Panc1 (cell line): ENCODE measurements around the gene FOXK2. TPM values are rescaled to one million over a fixed set of nuclear protein-coding genes. Genes with fewer than 3 reads are reported as not detected.

Experiments
- ATAC-seq: fragments of 200-7000 bp; cut with Tn5 transposase; 2 replicates; pipeline ENCODE4 v1.9.1; 2020; ENCODE audit warnings: mild to moderate bottlenecking, moderate library complexity
- BruUV-seq: library from RNA; stranded (reverse); fragments of 400-500 nt; replicated peaks from 2 replicates; lab custom pipeline; 2021; lab: Mats Ljungman, UMichigan
- CTCF ChIA-PET: fragments of 300-600 bp; sonication (Branson Sonifier 250); formaldehyde crosslinking; loops from one replicate; lab custom pipeline; 2022; ENCODE audit warnings: antibody characterized with exemption; lab: Charles Lee
- POLR2A ChIA-PET: fragments of 300-600 bp; sonication (Branson Sonifier 250); formaldehyde crosslinking; loops from one replicate; lab custom pipeline; 2022; ENCODE audit warnings: antibody characterized with exemption; lab: Charles Lee
- DNase-seq: peaks from one replicate; pipeline ENCODE4 v3.0.0-alpha.2; 2010; ENCODE audit warnings: low read depth, low spot score
- H3K27ac ChIP-seq: 2 replicates; pipeline ENCODE4 v1.5.1; 2011; ENCODE audit warnings: mild to moderate bottlenecking, low read length, inconsistent platforms
- H3K27me3 ChIP-seq: fragments of 200-500 bp; sonication (Bioruptor generic); 2 replicates; pipeline ENCODE4 v1.6.0; 2014; ENCODE audit warnings: low read length, inconsistent platforms; ENCODE audit not compliant: control insufficient read depth, insufficient read depth
- H3K36me3 ChIP-seq: fragments of 200-500 bp; sonication (Bioruptor generic); 2 replicates; pipeline ENCODE4 v1.5.1; 2014; ENCODE audit warnings: inconsistent platforms, mild to moderate bottlenecking, low read length, moderate library complexity; ENCODE audit not compliant: control insufficient read depth, insufficient read depth
- H3K4me1 ChIP-seq: 2 replicates; pipeline ENCODE4 v1.5.1; 2011; ENCODE audit warnings: inconsistent platforms, mild to moderate bottlenecking, low read length, moderate library complexity; ENCODE audit not compliant: control insufficient read depth, insufficient read depth
- H3K4me3 ChIP-seq, 2 experiments: 2 replicates each; pipeline ENCODE4 v1.5.1; 2011 to 2012; ENCODE audit warnings: low read depth in 2 of 2, low read length in 2 of 2, mild to moderate bottlenecking in 2 of 2, inconsistent platforms in 1 of 2, moderate library complexity in 1 of 2
- H3K9me3 ChIP-seq: fragments of 200-500 bp; sonication (Bioruptor generic); 2 replicates; pipeline ENCODE4 v1.5.1; 2014; ENCODE audit warnings: low read depth, mild to moderate bottlenecking, inconsistent platforms, low read length, moderate library complexity; ENCODE audit not compliant: control insufficient read depth, insufficient read depth
- POLR2AphosphoS5 ChIP-seq: IDR thresholded peaks from 2 replicates; pipeline ENCODE4 v1.6.1; 2012; ENCODE audit warnings: mild to moderate bottlenecking, low read depth, low read length, moderate library complexity
- REST ChIP-seq, 2 experiments: IDR thresholded peaks; 2 replicates each; pipeline ENCODE4 v1.6.1; 2011 to 2012; ENCODE audit warnings: low read depth in 2 of 2, control low read depth in 1 of 2, low read length in 1 of 2, mild to moderate bottlenecking in 1 of 2, moderate library complexity in 1 of 2; ENCODE audit not compliant: insufficient read depth in 1 of 2
- SIN3A ChIP-seq: IDR thresholded peaks from 2 replicates; pipeline ENCODE4 v1.6.1; 2012; ENCODE audit warnings: low read depth, mild to moderate bottlenecking, low read length, moderate library complexity, borderline replicate concordance; ENCODE audit not compliant: insufficient read depth
- TCF7L2 ChIP-seq: IDR thresholded peaks from 2 replicates; pipeline ENCODE4 v1.6.1; 2011; ENCODE audit warnings: mild to moderate bottlenecking, low read depth, low read length, inconsistent platforms
- in situ Hi-C: cut with HindIII; loops from 2 replicates; pipeline ENCODE4 v1.10.0; 2016; ENCODE audit warnings: low sequenced_read_pairs, low pct_unique_long_range_greater_than_20kb
- intact Hi-C: fragments of 100-400 bp; cut with micrococcal nuclease; formaldehyde crosslinking; loops from one replicate; pipeline ENCODE4 v1.10.0; 2022; ENCODE audit not compliant: unreplicated experiment
- total RNA-seq: library from RNA; stranded (reverse); gene quantifications from one replicate; pipeline ENCODE4 v1.2.1, GENCODE V29; 2021; ENCODE audit not compliant: unreplicated experiment
- TF ChIP-seq, protein P1 (sequence below): fragments of 450-650 bp; IDR thresholded peaks from 2 replicates; pipeline ENCODE4 v1.5.1; 2017; ENCODE audit warnings: mild to moderate bottlenecking

Gene FOXK2
- total RNA-seq, 1 experiment from 2014 or later, result 143 TPM

GRCh38 chr17:82653651-82654528 lies 134.4 kb downstream of the FOXK2 start:
- no peak for TF ChIP-seq POLR2AphosphoS5
- TF ChIP-seq TCF7L2, result no peak
- TF ChIP-seq, protein P1, sequence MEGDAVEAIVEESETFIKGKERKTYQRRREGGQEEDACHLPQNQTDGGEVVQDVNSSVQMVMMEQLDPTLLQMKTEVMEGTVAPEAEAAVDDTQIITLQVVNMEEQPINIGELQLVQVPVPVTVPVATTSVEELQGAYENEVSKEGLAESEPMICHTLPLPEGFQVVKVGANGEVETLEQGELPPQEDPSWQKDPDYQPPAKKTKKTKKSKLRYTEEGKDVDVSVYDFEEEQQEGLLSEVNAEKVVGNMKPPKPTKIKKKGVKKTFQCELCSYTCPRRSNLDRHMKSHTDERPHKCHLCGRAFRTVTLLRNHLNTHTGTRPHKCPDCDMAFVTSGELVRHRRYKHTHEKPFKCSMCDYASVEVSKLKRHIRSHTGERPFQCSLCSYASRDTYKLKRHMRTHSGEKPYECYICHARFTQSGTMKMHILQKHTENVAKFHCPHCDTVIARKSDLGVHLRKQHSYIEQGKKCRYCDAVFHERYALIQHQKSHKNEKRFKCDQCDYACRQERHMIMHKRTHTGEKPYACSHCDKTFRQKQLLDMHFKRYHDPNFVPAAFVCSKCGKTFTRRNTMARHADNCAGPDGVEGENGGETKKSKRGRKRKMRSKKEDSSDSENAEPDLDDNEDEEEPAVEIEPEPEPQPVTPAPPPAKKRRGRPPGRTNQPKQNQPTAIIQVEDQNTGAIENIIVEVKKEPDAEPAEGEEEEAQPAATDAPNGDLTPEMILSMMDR, result no peak
- TF ChIP-seq SIN3A, result no peak
- no peak for TF ChIP-seq REST (IDR thresholded peaks at IDR 0.05; ENCODE audit: insufficient read depth in 1 of 2, low read depth in 2 of 2, low read length in 1 of 2)
- peaks cover 10% of the 10 kb centered on the region for H3K4me1 ChIP-seq
- H3K27me3 ChIP-seq, result no peaks in the 10 kb centered on the region
- intact Hi-C loops, result no loop called here
- BruUV-seq, result no TSS peak
- ChIA-PET POLR2A (no interaction called here), CTCF (no interaction called here)
- in situ Hi-C loops, result no loop called here
- H3K4me3 ChIP-seq, result no peak overlapping the region
- no peaks in the 10 kb centered on the region for H3K9me3 ChIP-seq
- ATAC-seq (no peak), DNase-seq (no peak)
- no peak overlapping the region for H3K27ac ChIP-seq
- H3K36me3 ChIP-seq, result no peaks in the 10 kb centered on the region

Other genes with a start within 250 kb of the FOXK2 start
- gene CSNK1D, start 246.0 kb upstream of the FOXK2 start, total RNA-seq, result 234 TPM
- 0.77 TPM for gene CD7, start 202.1 kb upstream of the FOXK2 start, total RNA-seq
- 5.4 TPM for gene SECTM1, start 186.0 kb upstream of the FOXK2 start, total RNA-seq
- gene TEX19, start 160.5 kb upstream of the FOXK2 start, total RNA-seq, result 0.21 TPM
- 0.39 TPM for gene UTS2R, start 148.0 kb upstream of the FOXK2 start, total RNA-seq
- 25.6 TPM for gene HEXD, start 101.4 kb upstream of the FOXK2 start, total RNA-seq
- 53.9 TPM for gene OGFOD3, start 101.1 kb upstream of the FOXK2 start, total RNA-seq
- 174 TPM for gene CYBC1, start 69.0 kb upstream of the FOXK2 start, total RNA-seq
- gene NARF, start 61.0 kb upstream of the FOXK2 start, total RNA-seq, result 60.9 TPM
- gene WDR45B, start 128.7 kb downstream of the FOXK2 start, total RNA-seq, result 132 TPM
- 7.1 TPM for gene RAB40B, start 179.0 kb downstream of the FOXK2 start, total RNA-seq
- gene FN3KRP, start 197.0 kb downstream of the FOXK2 start, total RNA-seq, result 41.0 TPM
- gene FN3K, start 215.9 kb downstream of the FOXK2 start, total RNA-seq, result 34.8 TPM
- 186 TPM for gene TBCD, start 232.3 kb downstream of the FOXK2 start, total RNA-seq